Endothelial cell of umbilical vein (primary cell): Measurements from ENCODE around the gene RAB31. TPM values are rescaled to one million over a fixed set of nuclear protein-coding genes. Genes with fewer than 3 reads are reported as not detected.

ENCODE experiments used
- BruUV-seq: library from RNA; stranded (reverse); fragments of 400-500 nt; replicated peaks from 2 replicates; lab custom pipeline; 2021; lab: Mats Ljungman, UMichigan
- CTCF ChIA-PET: fragments of 300-600, 350-600 bp; sonication (Branson Sonifier 250); formaldehyde crosslinking; loops from one replicate; lab custom pipeline; 2021; ENCODE audit warnings: antibody characterized with exemption, inconsistent platforms; lab: Charles Lee
- POLR2A ChIA-PET: fragments of 300-600, 350-600 bp; sonication (Branson Sonifier 250); formaldehyde crosslinking; loops from one replicate; lab custom pipeline; 2021; ENCODE audit warnings: antibody characterized with exemption, inconsistent platforms; lab: Charles Lee
- DNase-seq: peaks from one replicate; pipeline ENCODE4 v3.0.0-alpha.2; 2011; ENCODE audit warnings: low read depth, low spot score
- FAIRE-seq: peaks from 2 replicates; lab custom pipeline; 2011; peaks lifted over from hg19 to GRCh38; lab: Jason Lieb, UNC
- H2AFZ ChIP-seq: 2 replicates; pipeline ENCODE4 v1.6.0; 2012; ENCODE audit warnings: low read depth, low read length, control low read depth, inconsistent platforms
- H3K27ac ChIP-seq: 2 replicates; pipeline ENCODE4 v1.5.1; 2011; ENCODE audit warnings: low read depth, mild to moderate bottlenecking, control low read depth, low read length, moderate library complexity; ENCODE audit not compliant: insufficient read depth
- H3K27me3 ChIP-seq, 2 experiments: 2 replicates each; pipeline versions ENCODE4 v1.6.0 to v1.6.1; 2011; ENCODE audit warnings: low read length in 2 of 2, mixed read lengths in 1 of 2; ENCODE audit not compliant: control insufficient read depth in 2 of 2, insufficient read depth in 2 of 2
- H3K36me3 ChIP-seq, 2 experiments: 2 replicates in 1 of 2; 3 replicates in 1 of 2; pipeline ENCODE4 v1.5.1; 2011; ENCODE audit warnings: low read length in 2 of 2, mild to moderate bottlenecking in 1 of 2, moderate library complexity in 1 of 2; ENCODE audit not compliant: control insufficient read depth in 2 of 2, insufficient read depth in 2 of 2; ENCODE audit errors: extremely low read depth in 1 of 2
- H3K4me1 ChIP-seq: 3 replicates; pipeline ENCODE4 v1.5.1; 2011; ENCODE audit warnings: mild to moderate bottlenecking, low read length; ENCODE audit not compliant: control insufficient read depth, insufficient read depth; ENCODE audit errors: extremely low read depth
- H3K4me2 ChIP-seq: 2 replicates; pipeline ENCODE4 v1.6.1; 2011; ENCODE audit warnings: low read length, control low read depth, mixed read lengths; ENCODE audit not compliant: insufficient read depth
- H3K4me3 ChIP-seq, 3 experiments: fragments of 200-600 bp in 1 of 3; sonication (generic), shearing (Covaris generic) in 1 of 3; replicated peaks in 1 of 3; 2 replicates each; pipeline ENCODE4 v1.5.1; 2011 to 2016; ENCODE audit warnings: control low read depth in 3 of 3, low read length in 3 of 3, mild to moderate bottlenecking in 2 of 3, inconsistent platforms in 1 of 3, low read depth in 1 of 3, moderate library complexity in 1 of 3; ENCODE audit not compliant: insufficient read depth in 1 of 3
- H3K79me2 ChIP-seq: 2 replicates; pipeline ENCODE4 v1.6.0; 2012; ENCODE audit warnings: low read length, inconsistent platforms; ENCODE audit not compliant: control insufficient read depth, insufficient read depth
- H3K9ac ChIP-seq: replicated peaks from 2 replicates; pipeline ENCODE3; 2011; ENCODE audit warnings: low read length, control low read depth; ENCODE audit not compliant: insufficient read depth; ENCODE audit errors: extremely low read depth
- H3K9me1 ChIP-seq: replicated peaks from 3 replicates; pipeline ENCODE4 v1.6.0; 2011; ENCODE audit warnings: mild to moderate bottlenecking, low read length; ENCODE audit not compliant: control insufficient read depth, insufficient read depth; ENCODE audit errors: extremely low read depth
- H3K9me3 ChIP-seq: replicated peaks from 2 replicates; pipeline ENCODE4 v1.5.1; 2012; ENCODE audit warnings: low read length, inconsistent platforms; ENCODE audit not compliant: control insufficient read depth, insufficient read depth
- H4K20me1 ChIP-seq: replicated peaks from 2 replicates; pipeline ENCODE3; 2011; ENCODE audit warnings: mild to moderate bottlenecking, low read length; ENCODE audit not compliant: control insufficient read depth, insufficient read depth; ENCODE audit errors: extremely low read depth
- CTCF ChIP-seq, 2 donors: IDR thresholded peaks; 1 replicate in 1 of 2; 2 replicates in 1 of 2; pipeline ENCODE4 v1.5.1; 2011; ENCODE audit warnings: low read length in 2 of 2, mild to moderate bottlenecking in 2 of 2, moderate library complexity in 2 of 2, control low read depth in 1 of 2, inconsistent platforms in 1 of 2, low read depth in 1 of 2; ENCODE audit not compliant: insufficient read depth in 1 of 2; ENCODE audit errors: extremely low read depth in 1 of 2
- EZH2 ChIP-seq: IDR thresholded peaks from 2 replicates; pipeline ENCODE4 v1.6.1; 2012; ENCODE audit warnings: borderline replicate concordance, low read depth, mild to moderate bottlenecking, moderate library complexity, low read length, inconsistent platforms; ENCODE audit not compliant: severe bottlenecking
- GATA2 ChIP-seq: IDR thresholded peaks from 2 replicates; pipeline ENCODE4 v1.7.0; 2011; ENCODE audit warnings: low read depth, mild to moderate bottlenecking, moderate library complexity, mixed read lengths, low read length; ENCODE audit not compliant: insufficient read length, insufficient read depth
- JUN ChIP-seq: IDR thresholded peaks from 2 replicates; pipeline ENCODE4 v1.6.1; 2011; ENCODE audit warnings: borderline replicate concordance, low read depth; ENCODE audit not compliant: insufficient read length, insufficient read depth
- MAX ChIP-seq: IDR thresholded peaks from 2 replicates; pipeline ENCODE4 v1.6.1; 2011; ENCODE audit not compliant: insufficient read depth, insufficient read length
- POLR2A ChIP-seq: IDR thresholded peaks from 2 replicates; pipeline ENCODE4 v1.6.1; 2012; ENCODE audit warnings: low read depth, mild to moderate bottlenecking, control low read depth, low read length
- dilution Hi-C: fragments of 300-500 bp; cut with MboI; formaldehyde crosslinking; loops from one replicate; pipeline ENCODE4 v1.15.0; 2019; ENCODE audit warnings: low sequenced_read_pairs; ENCODE audit not compliant: extremely low pct_ligation_motif_present
- intact Hi-C: fragments of 100-400 bp; cut with micrococcal nuclease; formaldehyde crosslinking; loops from one replicate; pipeline ENCODE4 v1.10.0; 2022
- polyA plus RNA-seq, 4 experiments: library from polyadenylated mRNA; depleted of rRNA in 3 of 4; stranded (reverse) in 3 of 4; unstranded in 1 of 4; fragments of >200 nt; gene quantifications; 2 replicates each; pipeline versions ENCODE4 v1.2.1 to v1.2.3, GENCODE V29; 2011 to 2012; ENCODE audit warnings: missing spikeins in 1 of 4
- total RNA-seq: library from RNA; stranded (reverse); gene quantifications from 2 replicates; pipeline ENCODE4 v1.2.3, GENCODE V29; 2021

Gene RAB31
- total and polyA plus RNA-seq, 2 donors (not counting 3 experiments of a cell fraction or from before 2014, with no cell fraction given) = 30.5 TPM

- Histone ChIP-seq H3K27ac (no peak overlapping the region), H3K4me1 (no peaks in the 10 kb centered on the region), H3K36me3 (peaks cover 0 to 2% of the 10 kb centered on the region in 2 experiments), H3K4me2 (no peak overlapping the region), H3K4me3 (no peak overlapping the region), H3K9me3 (no peaks in the 10 kb centered on the region), H2AFZ (no peak overlapping the region), H4K20me1 (no peaks in the 10 kb centered on the region), H3K27me3 (no peaks in the 10 kb centered on the region), H3K9me1 (no peaks in the 10 kb centered on the region), H3K9ac (no peak overlapping the region), H3K79me2 (no peaks in the 10 kb centered on the region)
- TF ChIP-seq CTCF (IDR thresholded peaks at IDR 0.05; ENCODE audit: extremely low read depth in 1 of 2, insufficient read depth in 1 of 2, low read depth in 1 of 2, low read length in 2 of 2) (no peak), JUN (no peak), POLR2A (no peak), MAX (no peak), EZH2 (no peak), GATA2 (no peak)
- ChIA-PET POLR2A (no interaction called here), CTCF (interaction anchor here (1.3 kb wide), 1 partner anchor 9 kb away, joined by 3 read pairs; no protein-coding TSS in a partner anchor)
- no peak for DNase-seq
- FAIRE-seq = no peak
- dilution Hi-C loops = no loop called here
- BruUV-seq = no TSS peak
- intact Hi-C loops = no loop called here
These were observed 151.1 kb downstream of the RAB31 start for GRCh38 chr18:9859232-9859631.
